NT2/D1 (cell line): ENCODE data around the gene LEMD3.

Experiments used
- DNase-seq: peaks from one replicate; pipeline ENCODE4 v3.0.0-alpha.2; 2011; ENCODE audit warnings: low read depth, low spot score
- H3K27me3 ChIP-seq: 2 replicates; pipeline ENCODE4 v1.6.0; 2011; ENCODE audit warnings: mild to moderate bottlenecking; ENCODE audit not compliant: insufficient read length, insufficient read depth
- H3K36me3 ChIP-seq: 2 replicates; pipeline ENCODE4 v1.6.1; 2011; ENCODE audit warnings: mild to moderate bottlenecking, low read length, mixed read lengths; ENCODE audit not compliant: insufficient read depth, insufficient read length
- H3K4me1 ChIP-seq: 2 replicates; pipeline ENCODE4 v1.5.1; 2011; ENCODE audit not compliant: insufficient read depth, insufficient read length
- H3K4me3 ChIP-seq: 2 replicates; pipeline ENCODE4 v1.5.1; 2011; ENCODE audit warnings: low read depth; ENCODE audit not compliant: insufficient read length
- H3K9ac ChIP-seq: 2 replicates; pipeline ENCODE4 v1.6.0; 2011; ENCODE audit warnings: low read depth; ENCODE audit not compliant: insufficient read length
- H3K9me3 ChIP-seq: 2 replicates; pipeline ENCODE4 v1.5.1; 2011; ENCODE audit warnings: mild to moderate bottlenecking, low read length; ENCODE audit not compliant: insufficient read depth
- SUZ12 ChIP-seq: IDR thresholded peaks from 2 replicates; pipeline ENCODE4 v1.6.1; 2011; ENCODE audit not compliant: insufficient read length, insufficient read depth; ENCODE audit errors: extremely low read depth
- YY1 ChIP-seq: IDR thresholded peaks from 2 replicates; pipeline ENCODE4 v1.6.1; 2011; ENCODE audit not compliant: insufficient read length, insufficient read depth
- ZNF274 ChIP-seq: IDR thresholded peaks from 2 replicates; pipeline ENCODE4 v1.6.1; 2011; ENCODE audit warnings: mild to moderate bottlenecking, low read depth, low read length

The LEMD3 gene

DNA sequence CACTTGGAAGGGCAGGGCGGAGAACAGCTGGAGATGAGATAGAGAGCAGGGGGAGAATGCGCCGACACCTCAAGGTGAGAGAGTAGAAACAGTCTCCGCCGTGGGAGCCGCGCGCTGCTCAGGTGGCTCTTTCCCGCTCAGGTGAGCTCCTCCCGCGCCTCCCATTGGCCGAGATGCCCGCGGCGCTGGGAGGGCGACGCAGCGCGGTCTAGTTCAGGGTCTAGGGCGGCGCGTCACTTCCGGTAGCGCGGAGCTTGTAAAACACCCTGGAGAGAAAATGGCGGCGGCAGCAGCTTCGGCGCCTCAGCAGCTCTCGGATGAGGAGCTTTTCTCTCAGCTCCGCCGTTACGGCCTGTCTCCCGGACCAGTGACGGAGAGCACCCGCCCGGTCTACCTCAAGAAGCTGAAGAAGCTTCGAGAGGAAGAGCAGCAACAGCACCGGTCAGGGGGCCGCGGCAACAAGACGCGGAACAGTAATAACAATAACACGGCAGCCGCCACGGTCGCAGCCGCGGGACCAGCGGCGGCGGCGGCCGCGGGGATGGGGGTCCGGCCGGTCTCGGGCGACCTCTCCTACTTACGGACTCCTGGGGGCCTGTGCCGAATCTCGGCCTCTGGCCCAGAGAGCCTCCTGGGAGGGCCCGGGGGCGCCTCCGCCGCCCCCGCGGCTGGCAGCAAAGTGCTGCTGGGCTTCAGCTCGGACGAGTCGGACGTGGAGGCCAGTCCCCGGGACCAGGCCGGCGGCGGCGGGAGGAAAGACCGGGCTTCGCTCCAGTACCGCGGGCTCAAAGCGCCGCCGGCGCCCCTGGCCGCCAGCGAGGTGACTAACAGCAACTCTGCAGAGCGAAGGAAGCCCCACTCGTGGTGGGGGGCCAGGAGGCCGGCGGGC is at the start of gene LEMD3:
Gene LEMD3 (plus strand): TSS at position 264 of the 889 bp plus-strand sequence. CDS start 14 bp downstream, at position 278.
- no peaks in the 10 kb centered on the region for H3K9me3 ChIP-seq
- H3K9ac ChIP-seq, result peak within 1 kb of the TSS; percentile 98
- no peaks in the 10 kb centered on the region for H3K27me3 ChIP-seq
- TF ChIP-seq ZNF274 (no peak), YY1 (peak; percentile 83), SUZ12 (no peak)
- peaks cover 32% of the 10 kb centered on the region for H3K36me3 ChIP-seq
- peak; percentile 92 for DNase-seq
- H3K4me1 ChIP-seq, result no peaks in the 10 kb centered on the region
- H3K4me3 ChIP-seq, result peak within 1 kb of the TSS; percentile 94

DNA sequence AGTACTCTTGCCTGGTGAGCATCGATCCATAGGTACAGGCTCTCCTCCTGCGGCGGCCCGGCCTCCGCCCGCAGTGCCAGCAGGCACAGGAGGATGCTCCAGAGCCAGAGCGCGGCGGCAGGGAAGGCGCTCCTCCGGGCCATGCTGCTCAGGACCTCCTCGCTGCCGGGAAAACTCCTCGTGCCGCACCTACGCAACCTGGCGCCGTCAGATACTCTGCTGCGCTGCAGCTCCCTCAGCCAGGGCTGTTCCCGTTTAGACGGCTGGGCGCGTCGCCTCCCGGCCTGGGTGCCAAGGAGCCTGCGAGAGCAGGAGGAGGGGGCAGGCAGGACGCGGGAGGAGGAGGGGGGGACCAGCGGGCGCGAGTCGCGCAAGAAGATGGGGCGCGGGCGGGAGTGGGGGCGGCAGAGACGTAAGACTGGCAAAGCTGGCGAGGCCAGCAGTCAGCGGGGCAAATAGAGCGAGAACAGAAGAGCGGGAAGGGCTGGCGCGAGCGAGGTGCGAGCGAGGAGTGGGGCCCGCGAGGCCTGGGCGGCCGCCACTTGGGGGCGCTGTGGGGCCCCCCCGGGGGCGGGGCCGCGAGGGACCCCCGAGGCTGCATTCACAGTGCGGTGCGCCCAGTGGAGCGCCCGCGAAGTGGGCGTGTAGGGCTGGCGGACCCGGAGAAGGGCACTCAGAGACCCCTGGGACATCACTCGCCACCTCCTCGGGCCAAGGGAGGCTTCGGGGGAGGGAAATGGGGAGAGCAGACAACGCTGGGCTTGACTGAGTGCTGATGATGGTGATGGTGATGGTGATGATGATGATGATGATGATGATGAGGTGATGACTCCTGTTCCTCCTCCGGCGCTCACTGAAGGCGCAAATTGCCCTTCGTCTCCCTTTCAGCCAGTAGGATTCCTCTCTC is 48.1 kb upstream of the LEMD3 start, which contains the start of gene WIF1:
Gene WIF1 (minus strand): TSS at position 257 of the 907 bp plus-strand sequence. CDS start 114 bp downstream, at position 143.
- TF ChIP-seq SUZ12 (peak; percentile 16), ZNF274 (no peak), YY1 (no peak)
- peak within 1 kb of the TSS; percentile 65 for H3K9ac ChIP-seq
- H3K9me3 ChIP-seq, result no peaks in the 10 kb centered on the region
- H3K4me1 ChIP-seq, result peaks cover 3% of the 10 kb centered on the region
- H3K4me3 ChIP-seq, result peak within 1 kb of the TSS; percentile 33
- peaks cover 62% of the 10 kb centered on the region for H3K27me3 ChIP-seq
- no peaks in the 10 kb centered on the region for H3K36me3 ChIP-seq
- DNase-seq, result peak; percentile 52

DNA sequence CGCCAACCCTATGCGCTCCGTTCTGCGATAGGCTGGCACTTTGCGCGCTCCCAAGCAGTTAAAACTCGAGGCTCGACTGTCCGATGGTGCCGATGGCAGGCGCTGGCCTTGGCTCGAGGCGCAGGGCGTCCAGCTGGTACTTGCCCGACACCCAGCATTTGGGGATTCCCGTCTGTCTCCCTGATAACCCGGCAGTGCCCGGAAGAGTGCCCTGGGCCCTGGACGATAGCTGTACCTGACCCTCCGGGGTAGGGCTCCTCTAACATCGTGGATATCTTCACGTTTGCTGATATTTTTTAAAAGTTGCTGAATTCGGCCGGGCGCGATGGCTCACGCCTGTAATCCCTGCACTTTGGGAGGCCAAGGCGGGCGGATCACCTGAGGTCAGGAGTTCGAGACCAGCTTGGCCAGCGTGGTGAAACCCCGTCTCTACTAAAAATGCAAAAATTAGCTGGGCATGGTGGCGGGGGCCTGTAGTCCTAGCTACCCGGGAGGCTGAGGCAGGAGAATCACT is 47.4 kb upstream of the LEMD3 start:
- H3K36me3 ChIP-seq, result no peaks in the 10 kb centered on the region
- DNase-seq, result no peak
- TF ChIP-seq SUZ12 (no peak), ZNF274 (no peak)
- H3K4me1 ChIP-seq, result peaks cover 3% of the 10 kb centered on the region
- H3K27me3 ChIP-seq, result peaks cover 62% of the 10 kb centered on the region
- H3K9ac ChIP-seq, result no peak overlapping the region
- H3K4me3 ChIP-seq, result peak overlapping the region; percentile 33
- no peaks in the 10 kb centered on the region for H3K9me3 ChIP-seq

DNA sequence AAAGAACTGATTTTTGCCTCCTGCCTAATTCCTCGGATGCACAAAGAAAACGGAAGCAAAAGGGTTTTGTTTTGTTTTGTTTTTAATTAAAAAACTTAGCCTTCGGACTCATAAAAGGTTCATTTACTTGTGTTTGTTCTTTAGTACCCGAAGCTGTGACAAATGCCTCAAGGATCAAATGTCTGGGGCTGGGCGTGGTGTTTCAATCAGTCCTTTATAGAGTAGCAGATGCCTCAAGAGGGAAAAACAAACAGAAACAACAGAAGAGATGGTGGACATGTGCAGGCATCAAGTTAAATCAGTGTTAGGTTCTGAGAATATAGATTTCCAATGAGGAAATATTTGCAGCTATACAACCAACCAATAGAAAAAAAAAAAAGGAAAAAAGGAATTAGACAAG is 46.7 kb upstream of the LEMD3 start:
- TF ChIP-seq SUZ12 (no peak), ZNF274 (no peak), YY1 (no peak)
- Histone ChIP-seq H3K4me1 (peaks cover 3% of the 10 kb centered on the region), H3K36me3 (no peaks in the 10 kb centered on the region), H3K9ac (no peak overlapping the region), H3K4me3 (no peak overlapping the region), H3K9me3 (no peaks in the 10 kb centered on the region), H3K27me3 (peaks cover 62% of the 10 kb centered on the region)
- DNase-seq, result no peak

DNA sequence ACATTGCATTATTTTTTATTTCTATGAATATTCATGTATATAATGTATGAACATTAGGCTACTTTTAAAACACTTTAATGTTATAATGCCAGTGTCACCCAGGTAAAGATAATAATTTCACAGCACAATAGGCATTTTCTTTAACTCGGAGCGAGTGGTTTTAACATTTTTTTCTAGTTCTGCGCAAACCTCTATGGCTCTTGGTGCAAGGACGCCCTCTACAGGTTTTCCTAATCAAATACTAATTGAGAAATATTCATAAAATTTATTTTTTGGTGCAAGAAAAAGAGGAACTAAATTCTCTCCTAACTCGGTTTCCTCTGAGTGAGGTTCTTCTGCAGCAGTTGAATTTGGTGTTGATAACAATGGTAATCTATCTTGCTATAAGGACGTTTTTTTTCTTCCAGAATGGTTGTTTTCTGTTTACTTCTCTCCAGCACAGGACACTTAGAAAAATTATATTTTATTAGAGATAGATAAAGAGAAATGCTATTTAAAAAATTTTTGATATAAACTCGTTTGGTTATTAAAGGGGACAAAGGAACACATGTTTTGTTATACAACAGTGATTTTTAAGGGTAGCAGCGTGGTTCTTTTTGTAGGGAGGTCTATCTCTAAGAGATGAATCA is 45.8 kb upstream of the LEMD3 start:
- Histone ChIP-seq H3K9ac (no peak overlapping the region), H3K27me3 (peaks cover 59% of the 10 kb centered on the region), H3K9me3 (no peaks in the 10 kb centered on the region), H3K4me3 (no peak overlapping the region), H3K36me3 (no peaks in the 10 kb centered on the region), H3K4me1 (peaks cover 3% of the 10 kb centered on the region)
- TF ChIP-seq SUZ12 (no peak), ZNF274 (no peak), YY1 (no peak)
- DNase-seq, result peak; percentile 32

DNA sequence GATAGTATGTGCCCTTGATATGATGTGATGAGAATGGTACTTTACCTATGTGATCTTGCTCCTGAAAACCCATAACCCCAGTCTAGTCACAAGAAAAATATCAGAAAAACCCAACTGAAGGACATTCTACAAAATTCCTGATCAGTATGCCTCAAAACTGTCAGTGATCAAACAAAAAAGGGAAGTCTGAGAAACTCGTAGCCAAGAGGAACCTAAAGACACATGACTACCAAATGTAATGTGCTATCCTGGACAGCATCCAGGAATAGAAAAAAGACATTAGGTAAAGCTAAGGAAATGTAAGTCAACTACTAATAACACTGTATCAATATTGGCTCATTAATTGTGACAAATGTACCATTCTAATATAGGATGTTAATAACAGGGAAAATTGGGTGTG is 44.1 kb upstream of the LEMD3 start:
- no peak for TF ChIP-seq ZNF274
- TF ChIP-seq SUZ12, result no peak
- TF ChIP-seq YY1, result no peak
- no peak overlapping the region for H3K9ac ChIP-seq
- no peaks in the 10 kb centered on the region for H3K36me3 ChIP-seq
- peaks cover 3% of the 10 kb centered on the region for H3K4me1 ChIP-seq
- no peak overlapping the region for H3K4me3 ChIP-seq
- no peaks in the 10 kb centered on the region for H3K9me3 ChIP-seq
- DNase-seq, result no peak
- H3K27me3 ChIP-seq, result peaks cover 42% of the 10 kb centered on the region

DNA sequence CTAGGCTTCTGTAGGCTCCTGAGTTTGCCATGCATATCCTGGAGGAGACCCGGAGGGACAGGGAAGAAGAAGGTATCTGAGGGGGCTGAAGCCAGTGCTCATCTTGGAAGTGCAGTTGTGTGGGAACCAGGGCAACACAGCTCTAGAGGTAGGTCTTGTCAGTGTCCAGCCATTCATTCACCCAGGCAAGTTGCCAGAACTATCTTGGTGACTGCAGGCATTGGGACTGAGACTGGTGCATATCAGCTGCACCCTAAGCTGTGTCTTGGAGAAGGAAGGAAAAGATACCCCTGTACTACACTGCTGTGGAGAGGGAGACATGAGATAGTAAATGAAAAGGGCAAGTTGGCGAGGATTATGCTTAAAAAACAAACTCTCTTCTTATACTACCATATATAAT is 43.4 kb upstream of the LEMD3 start:
- no peak overlapping the region for H3K9ac ChIP-seq
- TF ChIP-seq SUZ12 (no peak), YY1 (no peak), ZNF274 (no peak)
- peaks cover 34% of the 10 kb centered on the region for H3K27me3 ChIP-seq
- H3K4me3 ChIP-seq, result no peak overlapping the region
- no peak for DNase-seq
- H3K36me3 ChIP-seq, result no peaks in the 10 kb centered on the region
- H3K9me3 ChIP-seq, result no peaks in the 10 kb centered on the region
- H3K4me1 ChIP-seq, result peaks cover 3% of the 10 kb centered on the region
